Measurements from ENCODE around the gene FOXA2.

FOXA2 gene

DNA sequence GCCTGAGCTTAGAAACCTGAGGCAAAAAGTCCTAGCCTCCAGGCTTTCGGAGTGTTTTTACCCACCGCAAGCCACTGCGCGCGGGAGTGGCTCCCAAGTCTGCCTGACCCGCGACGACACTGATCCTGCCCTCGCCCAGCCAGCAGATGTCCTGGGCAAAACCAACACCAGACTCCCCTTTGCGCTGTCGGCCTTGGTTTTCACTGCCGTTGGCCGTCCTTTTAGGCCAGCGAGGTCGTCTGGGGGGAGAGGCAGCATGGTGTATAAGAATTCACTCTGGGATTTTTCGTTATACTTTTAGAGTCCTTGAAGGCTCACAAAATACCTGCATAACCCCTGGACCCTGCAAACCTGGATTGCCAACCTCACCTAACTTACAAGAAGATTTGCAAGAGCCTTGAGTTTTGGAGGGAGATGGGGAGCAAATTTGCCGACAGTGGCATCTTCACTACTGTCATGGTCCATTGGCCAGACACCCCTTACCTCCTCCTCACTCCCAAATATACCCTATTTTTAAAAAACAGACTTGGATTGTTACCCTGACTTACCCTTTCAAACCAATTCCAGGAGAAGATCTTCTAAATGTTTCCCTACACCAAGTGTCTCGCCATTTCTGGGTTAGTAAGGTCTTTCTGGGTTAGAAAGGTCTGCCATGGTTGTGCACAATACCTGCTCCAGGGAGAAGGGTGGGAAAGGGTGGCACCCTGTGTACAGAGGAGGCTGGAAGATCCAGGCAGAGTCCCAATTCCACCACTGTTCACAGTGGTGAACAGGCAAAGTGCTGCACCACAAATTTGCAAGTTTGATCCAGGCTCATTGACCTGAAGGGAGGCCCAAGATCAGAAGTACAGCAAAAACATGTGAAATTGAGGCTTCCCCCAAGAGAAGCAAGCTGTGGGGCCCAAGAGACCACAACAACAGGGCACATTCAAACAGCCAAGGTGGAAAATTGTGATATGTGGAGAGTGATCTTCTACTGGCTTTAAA lies 4.4 kb downstream of the FOXA2 start:
- no peak overlapping the region for H3K4me3 ChIP-seq (ENCODE audit: insufficient read length, low read depth)
- TF ChIP-seq YY1 (IDR thresholded peaks at IDR 0.05; ENCODE audit: insufficient read depth, insufficient read length), result no peak
- TF ChIP-seq ZNF274 (IDR thresholded peaks at IDR 0.05; ENCODE audit: low read depth, low read length), result no peak
- no peak for TF ChIP-seq SUZ12 (IDR thresholded peaks at IDR 0.05; ENCODE audit: extremely low read depth, insufficient read depth, insufficient read length)
- no peak for DNase-seq (ENCODE audit: low read depth, low spot score)
- H3K4me1 ChIP-seq (ENCODE audit: insufficient read depth, insufficient read length), result peaks cover 5% of the 10 kb centered on the region
- no peaks in the 10 kb centered on the region for H3K36me3 ChIP-seq (ENCODE audit: insufficient read depth, insufficient read length, low read length)
- peaks cover 97% of the 10 kb centered on the region for H3K27me3 ChIP-seq (ENCODE audit: insufficient read depth, insufficient read length)
- H3K9ac ChIP-seq (ENCODE audit: insufficient read length, low read depth), result no peak overlapping the region
- H3K9me3 ChIP-seq (ENCODE audit: insufficient read depth, low read length), result no peaks in the 10 kb centered on the region

DNA sequence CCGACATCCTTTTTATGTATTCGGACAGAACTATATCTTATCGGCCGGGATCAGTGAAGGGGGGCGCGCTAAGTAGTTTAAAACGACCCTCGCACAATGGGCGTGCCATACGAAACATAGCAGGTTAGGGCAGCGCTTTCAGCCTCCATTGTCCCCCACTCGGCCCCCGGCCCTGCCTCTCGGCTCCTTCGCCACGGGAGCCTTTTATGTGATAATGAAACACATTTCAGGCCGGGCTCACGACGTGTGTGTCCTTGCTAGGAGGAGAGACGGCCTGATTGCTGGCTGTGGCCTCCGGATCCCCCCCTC lies 5.3 kb downstream of the FOXA2 start:
- no peak overlapping the region for H3K4me3 ChIP-seq (ENCODE audit: insufficient read length, low read depth)

DNA sequence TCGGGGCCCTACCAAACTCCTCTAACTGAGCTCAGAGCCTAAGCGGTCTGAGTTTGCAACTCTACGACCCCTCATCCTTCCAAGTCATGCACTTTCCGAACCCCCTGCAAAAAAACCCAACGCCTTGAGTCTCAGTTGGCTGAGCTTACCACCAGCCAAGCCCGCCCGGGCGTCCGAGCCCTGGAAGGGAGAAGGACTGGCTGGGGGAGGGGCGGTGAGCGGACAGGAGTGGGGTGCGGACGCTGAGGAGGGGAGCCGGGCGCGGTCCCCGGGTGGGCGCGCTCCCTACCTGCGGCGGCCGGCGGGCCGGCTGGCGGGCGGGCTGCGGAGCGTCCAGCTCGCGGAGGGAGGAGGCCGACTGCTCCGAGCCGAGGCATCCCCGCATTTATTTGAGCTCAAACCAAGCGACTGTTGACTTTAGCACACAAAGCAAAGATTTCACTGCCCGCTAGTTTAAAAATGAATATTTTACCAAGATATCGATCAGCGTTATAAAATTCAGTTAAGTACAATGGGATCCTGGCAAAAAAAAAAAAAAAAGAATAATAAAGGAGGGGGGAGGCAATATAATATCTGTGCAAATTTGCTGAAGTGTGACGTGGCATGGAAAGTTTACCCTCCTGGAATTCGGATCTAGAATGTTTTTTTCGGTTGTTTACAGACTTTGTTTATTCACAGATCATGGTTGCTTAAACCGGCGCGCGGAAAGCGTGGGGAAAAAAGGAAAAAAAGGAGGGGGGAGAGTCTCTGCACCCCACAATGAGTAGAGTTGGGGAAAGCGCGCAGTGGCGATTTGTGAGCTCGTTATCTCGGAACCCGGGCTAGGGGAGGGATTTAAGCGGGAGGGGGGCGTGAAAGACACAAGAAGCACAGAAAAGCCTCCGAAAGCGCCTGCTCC lies 5.9 kb downstream of the FOXA2 start:
- H3K9ac ChIP-seq (ENCODE audit: insufficient read length, low read depth), result no peak overlapping the region
- peaks cover 5% of the 10 kb centered on the region for H3K4me1 ChIP-seq (ENCODE audit: insufficient read depth, insufficient read length)
- H3K9me3 ChIP-seq (ENCODE audit: insufficient read depth, low read length), result no peaks in the 10 kb centered on the region
- peaks cover 99% of the 10 kb centered on the region for H3K27me3 ChIP-seq (ENCODE audit: insufficient read depth, insufficient read length)
- H3K4me3 ChIP-seq (ENCODE audit: insufficient read length, low read depth), result no peak overlapping the region
- DNase-seq (ENCODE audit: low read depth, low spot score), result no peak
- no peak for TF ChIP-seq ZNF274 (IDR thresholded peaks at IDR 0.05; ENCODE audit: low read depth, low read length)
- TF ChIP-seq SUZ12 (IDR thresholded peaks at IDR 0.05; ENCODE audit: extremely low read depth, insufficient read depth, insufficient read length), result peak; percentile 10
- no peak for TF ChIP-seq YY1 (IDR thresholded peaks at IDR 0.05; ENCODE audit: insufficient read depth, insufficient read length)
- no peaks in the 10 kb centered on the region for H3K36me3 ChIP-seq (ENCODE audit: insufficient read depth, insufficient read length, low read length)

More for the DNA sequence above, 5.3 kb downstream of the FOXA2 start:
- Histone ChIP-seq H3K4me1 (ENCODE audit: insufficient read depth, insufficient read length) (peaks cover 5% of the 10 kb centered on the region), H3K36me3 (ENCODE audit: insufficient read depth, insufficient read length, low read length) (no peaks in the 10 kb centered on the region), H3K9me3 (ENCODE audit: insufficient read depth, low read length) (no peaks in the 10 kb centered on the region), H3K27me3 (ENCODE audit: insufficient read depth, insufficient read length) (peaks cover 99% of the 10 kb centered on the region), H3K9ac (ENCODE audit: insufficient read length, low read depth) (no peak overlapping the region)
- no peak for TF ChIP-seq YY1 (IDR thresholded peaks at IDR 0.05; ENCODE audit: insufficient read depth, insufficient read length)
- TF ChIP-seq ZNF274 (IDR thresholded peaks at IDR 0.05; ENCODE audit: low read depth, low read length), result no peak
- no peak for TF ChIP-seq SUZ12 (IDR thresholded peaks at IDR 0.05; ENCODE audit: extremely low read depth, insufficient read depth, insufficient read length)
- peak; percentile 55 for DNase-seq (ENCODE audit: low read depth, low spot score)

DNA sequence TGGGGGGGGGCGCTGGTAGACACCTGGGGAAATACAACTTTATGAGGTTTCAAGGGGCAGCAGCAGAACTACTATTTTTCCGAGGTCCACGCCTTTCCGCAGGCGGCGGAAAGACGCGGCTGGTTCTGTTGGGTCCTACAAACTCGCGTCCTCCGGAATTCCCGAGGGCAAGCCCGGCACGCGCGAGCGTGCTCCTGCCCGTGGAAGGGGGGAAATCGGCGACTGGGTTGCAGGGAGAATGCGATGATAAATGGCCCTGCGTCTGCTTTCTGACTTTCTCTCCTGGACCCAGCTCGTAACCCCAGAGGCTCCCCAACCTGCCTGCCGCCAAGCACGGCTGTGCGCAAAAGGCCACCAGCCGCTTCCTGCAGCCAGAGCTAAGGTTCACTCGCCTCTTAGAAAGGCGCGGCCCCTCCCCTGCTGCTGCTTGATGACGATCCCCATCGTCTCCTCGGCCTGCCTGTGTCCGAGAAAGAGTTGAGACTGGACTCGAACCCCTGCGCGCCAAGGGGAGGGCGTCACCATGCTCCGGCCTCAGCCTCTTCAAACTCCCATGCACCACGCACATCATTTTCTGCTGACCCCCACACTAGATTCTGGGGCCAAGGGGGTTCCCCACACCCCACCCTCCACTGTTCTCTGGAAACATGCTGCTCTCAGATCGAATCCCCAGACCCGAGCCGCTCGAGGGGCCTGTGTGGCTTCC lies 6.7 kb downstream of the FOXA2 start:
- TF ChIP-seq SUZ12 (IDR thresholded peaks at IDR 0.05; ENCODE audit: extremely low read depth, insufficient read depth, insufficient read length), result peak; percentile 84
- no peak for TF ChIP-seq YY1 (IDR thresholded peaks at IDR 0.05; ENCODE audit: insufficient read depth, insufficient read length)
- no peaks in the 10 kb centered on the region for H3K36me3 ChIP-seq (ENCODE audit: insufficient read depth, insufficient read length, low read length)
- no peak overlapping the region for H3K9ac ChIP-seq (ENCODE audit: insufficient read length, low read depth)
- H3K9me3 ChIP-seq (ENCODE audit: insufficient read depth, low read length), result no peaks in the 10 kb centered on the region
- H3K27me3 ChIP-seq (ENCODE audit: insufficient read depth, insufficient read length), result peaks cover 99% of the 10 kb centered on the region
- no peak for DNase-seq (ENCODE audit: low read depth, low spot score)
- H3K4me3 ChIP-seq (ENCODE audit: insufficient read length, low read depth), result no peak overlapping the region
- H3K4me1 ChIP-seq (ENCODE audit: insufficient read depth, insufficient read length), result peaks cover 5% of the 10 kb centered on the region

DNA sequence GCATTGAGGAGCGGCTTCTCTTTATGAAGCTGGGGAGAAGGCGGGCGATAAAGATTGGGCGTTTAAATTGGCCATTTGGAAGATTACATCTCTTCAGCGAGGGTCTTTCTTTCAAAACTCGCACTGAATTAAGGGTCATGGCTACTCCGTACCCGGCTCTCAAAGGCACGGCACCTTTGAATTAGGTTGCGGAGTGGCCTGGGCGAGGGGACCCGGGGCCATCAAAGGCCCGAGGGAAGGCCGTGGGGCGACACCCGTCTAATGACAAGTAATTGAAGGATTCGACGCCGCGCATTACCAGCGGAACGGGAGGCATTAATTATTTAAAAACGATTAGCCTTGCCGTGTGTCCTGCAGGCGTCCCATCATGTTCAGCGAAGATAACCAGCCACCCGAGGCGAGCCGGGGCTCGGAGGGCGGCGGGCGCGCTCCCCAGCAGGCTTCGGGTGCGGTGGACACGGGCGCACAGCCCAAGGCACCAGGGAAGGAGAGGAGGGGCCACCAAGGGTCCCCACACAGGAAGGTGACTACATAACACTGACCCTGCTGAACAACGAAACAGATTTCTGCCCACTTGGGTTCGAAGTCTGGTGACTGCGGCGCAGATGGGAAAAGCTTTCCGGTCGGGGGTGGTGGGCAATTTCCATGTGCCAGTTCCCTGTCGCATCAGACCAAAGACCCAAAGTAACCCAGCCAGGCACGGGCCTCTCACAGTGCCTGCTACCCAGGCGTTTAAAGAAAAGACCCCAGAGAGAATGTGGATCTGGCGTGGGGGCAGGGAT lies 7.4 kb downstream of the FOXA2 start:
- no peak for TF ChIP-seq YY1 (IDR thresholded peaks at IDR 0.05; ENCODE audit: insufficient read depth, insufficient read length)
- TF ChIP-seq SUZ12 (IDR thresholded peaks at IDR 0.05; ENCODE audit: extremely low read depth, insufficient read depth, insufficient read length), result no peak
- TF ChIP-seq ZNF274 (IDR thresholded peaks at IDR 0.05; ENCODE audit: low read depth, low read length), result no peak

DNA sequence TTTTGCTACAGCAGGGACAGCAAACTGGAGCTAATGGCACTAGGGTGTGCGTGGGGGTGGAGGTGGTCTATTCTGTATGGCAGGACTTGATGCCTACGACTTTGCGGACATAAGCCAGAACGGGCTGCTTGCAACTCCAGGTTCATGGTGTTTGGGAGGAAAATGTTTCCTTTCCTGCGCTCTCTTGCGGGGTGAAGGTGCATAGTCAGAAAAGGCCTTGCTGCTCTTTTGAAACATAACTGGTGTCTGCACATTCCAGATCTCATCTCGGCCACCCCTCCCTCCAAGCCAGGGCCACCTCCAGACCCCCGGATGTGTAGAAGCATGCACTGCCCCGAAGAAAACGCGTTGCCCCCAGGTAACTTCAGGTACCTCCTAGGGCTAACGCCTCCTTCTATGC lies 8.1 kb downstream of the FOXA2 start:
- H3K36me3 ChIP-seq (ENCODE audit: insufficient read depth, insufficient read length, low read length), result no peaks in the 10 kb centered on the region
- H3K27me3 ChIP-seq (ENCODE audit: insufficient read depth, insufficient read length), result peaks cover 99% of the 10 kb centered on the region
- no peak for DNase-seq (ENCODE audit: low read depth, low spot score)
- H3K9ac ChIP-seq (ENCODE audit: insufficient read length, low read depth), result no peak overlapping the region
- peaks cover 5% of the 10 kb centered on the region for H3K4me1 ChIP-seq (ENCODE audit: insufficient read depth, insufficient read length)
- TF ChIP-seq YY1 (IDR thresholded peaks at IDR 0.05; ENCODE audit: insufficient read depth, insufficient read length) (no peak), ZNF274 (IDR thresholded peaks at IDR 0.05; ENCODE audit: low read depth, low read length) (no peak), SUZ12 (IDR thresholded peaks at IDR 0.05; ENCODE audit: extremely low read depth, insufficient read depth, insufficient read length) (no peak)
- H3K4me3 ChIP-seq (ENCODE audit: insufficient read length, low read depth), result no peak overlapping the region
- H3K9me3 ChIP-seq (ENCODE audit: insufficient read depth, low read length), result no peaks in the 10 kb centered on the region

More for the DNA sequence above, 7.4 kb downstream of the FOXA2 start:
- no peaks in the 10 kb centered on the region for H3K9me3 ChIP-seq (ENCODE audit: insufficient read depth, low read length)
- no peak overlapping the region for H3K4me3 ChIP-seq (ENCODE audit: insufficient read length, low read depth)
- no peak for DNase-seq (ENCODE audit: low read depth, low spot score)
- H3K9ac ChIP-seq (ENCODE audit: insufficient read length, low read depth), result no peak overlapping the region
- H3K4me1 ChIP-seq (ENCODE audit: insufficient read depth, insufficient read length), result peaks cover 5% of the 10 kb centered on the region
- peaks cover 99% of the 10 kb centered on the region for H3K27me3 ChIP-seq (ENCODE audit: insufficient read depth, insufficient read length)
- no peaks in the 10 kb centered on the region for H3K36me3 ChIP-seq (ENCODE audit: insufficient read depth, insufficient read length, low read length)

Measured in NT2/D1 (cell line).